ENCODE measurements around the gene ADAMTS17.

ADAMTS17 gene

DNA sequence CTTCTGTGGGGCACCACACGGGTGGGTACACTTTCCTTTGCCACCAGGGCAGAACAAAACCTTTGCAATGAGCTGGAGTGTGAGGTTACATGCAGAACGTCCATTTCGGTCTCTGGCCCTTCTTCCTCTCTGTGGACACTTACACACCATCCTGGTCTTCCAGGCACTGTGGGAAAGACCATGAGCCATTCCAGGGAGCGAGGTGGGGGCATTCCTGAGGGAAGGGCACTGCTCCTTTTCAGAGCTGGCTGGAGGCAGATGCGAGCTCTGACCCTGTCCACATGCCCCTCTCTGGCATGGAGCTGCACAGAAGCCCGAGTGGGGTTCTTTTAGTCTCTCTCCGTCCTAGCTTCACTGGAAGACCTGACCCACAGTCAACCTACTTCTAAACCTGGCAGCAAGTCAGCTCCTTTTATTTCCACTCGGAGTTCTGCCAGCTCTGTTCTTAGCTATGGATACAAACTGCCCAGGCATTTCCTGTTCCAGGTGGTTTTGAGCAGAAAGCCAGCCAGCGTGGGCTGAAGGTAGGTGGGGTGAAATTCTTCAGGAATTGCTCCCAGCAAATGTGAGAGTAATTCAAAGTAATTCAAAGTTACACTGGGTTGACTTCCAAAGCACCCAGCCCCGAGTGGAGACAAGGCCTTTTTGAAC, 281.4 kb downstream of the ADAMTS17 start:
- DNase-seq: no peak

DNA sequence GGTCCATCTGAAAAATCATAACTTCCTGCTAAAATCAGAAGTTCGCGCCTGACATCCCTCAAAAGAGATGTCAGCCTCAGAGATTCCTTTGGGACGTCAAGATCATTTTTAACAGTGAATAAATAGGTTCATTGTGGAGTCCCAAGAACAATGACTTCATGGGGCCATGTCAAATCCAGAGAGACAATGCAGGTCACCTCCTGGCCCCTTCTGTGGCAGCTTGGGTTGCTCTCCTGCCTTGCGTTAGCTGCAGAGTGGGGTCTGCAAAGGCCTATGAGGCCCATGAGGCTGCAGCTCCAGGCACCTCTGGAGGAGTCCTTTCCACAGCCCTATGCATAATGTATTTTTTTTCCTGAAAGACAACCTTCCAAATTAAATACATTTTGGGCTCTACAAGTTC, 282.3 kb downstream of the ADAMTS17 start:
- DNase-seq: no peak

DNA sequence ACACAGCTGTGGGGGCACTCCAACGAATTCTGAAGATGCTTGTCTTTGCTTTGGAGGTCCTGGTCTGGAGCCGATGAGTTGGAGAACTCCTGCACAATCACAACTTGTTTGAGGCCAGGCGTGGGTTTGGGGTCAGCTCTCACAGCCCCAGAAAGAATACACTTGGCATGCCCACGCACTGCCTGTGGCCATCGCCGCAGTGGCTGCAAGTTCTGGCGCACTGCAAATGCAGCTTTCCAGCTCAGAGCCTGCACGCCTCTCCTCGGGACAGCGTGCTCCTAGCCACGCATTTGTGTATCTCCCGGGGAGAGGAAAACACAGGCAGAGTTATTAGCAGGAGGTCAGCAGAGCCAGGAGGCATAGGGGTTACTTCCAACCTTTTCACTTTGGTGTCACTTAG, 282.7 kb downstream of the ADAMTS17 start:
- DNase-seq: no peak

GRCh38 chr15:100058458-100058857, 283.3 kb downstream of the ADAMTS17 start:
- DNase-seq: no peak

GRCh38 chr15:100057281-100057680, 284.5 kb downstream of the ADAMTS17 start:
- DNase-seq: no peak

DNA sequence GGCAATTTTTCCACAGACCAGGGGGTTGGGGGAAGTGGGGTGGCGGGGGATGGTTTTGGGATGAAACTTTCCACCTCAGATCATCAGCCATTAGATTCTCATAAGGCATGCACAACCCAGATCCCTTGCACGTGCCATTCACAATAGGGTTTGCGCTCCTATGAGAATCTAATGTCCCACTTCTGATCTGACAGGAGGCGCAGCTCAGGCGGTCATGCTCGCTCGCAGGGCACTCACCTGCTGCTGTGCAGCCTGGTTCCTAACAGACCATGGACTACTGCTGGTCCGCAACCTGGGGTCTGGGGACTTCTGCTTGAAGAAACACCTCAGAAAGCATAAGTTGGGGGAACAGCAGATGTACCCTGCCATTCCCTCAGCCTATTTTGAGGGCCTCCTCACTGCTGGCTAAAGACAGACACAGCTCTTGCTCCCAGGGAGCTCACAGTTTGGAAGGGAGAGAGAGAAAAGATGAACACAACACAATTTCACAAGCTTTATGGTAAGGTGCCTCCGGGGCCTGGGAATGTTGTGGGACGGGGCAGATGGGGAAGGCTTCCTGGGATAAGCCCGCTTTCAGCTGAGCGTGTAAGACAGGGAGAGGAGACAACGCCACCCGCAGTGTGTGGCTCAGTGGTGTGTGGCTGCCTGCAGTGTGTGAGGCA, 285.2 kb downstream of the ADAMTS17 start:
- DNase-seq: no peak

DNA sequence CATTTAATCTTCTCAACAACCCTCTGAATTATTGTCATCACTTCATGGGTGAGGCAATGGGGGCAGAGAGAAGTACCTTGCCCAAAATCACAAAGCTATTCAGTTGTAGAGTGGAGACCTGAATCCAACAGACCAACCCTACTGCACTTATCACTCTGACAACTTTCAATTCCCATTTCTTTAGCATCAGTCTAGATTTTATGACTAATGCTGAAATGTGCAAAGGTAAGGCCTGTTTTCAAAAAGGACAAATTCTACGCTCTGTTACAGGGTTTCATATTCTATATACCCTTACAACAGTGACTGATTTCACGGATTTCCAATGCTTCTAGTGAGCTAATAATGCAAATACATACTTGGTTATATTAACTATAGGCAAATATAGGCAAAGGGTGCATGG, 286.0 kb downstream of the ADAMTS17 start:
- no peak for DNase-seq

- DNase-seq: no peak
Observed at GRCh38 chr15:100054539-100054938, 287.2 kb downstream of the ADAMTS17 start.

GRCh38 chr15:100053474-100054121, 288.2 kb downstream of the ADAMTS17 start:
- DNase-seq: no peak

- no peak for DNase-seq
Observed at GRCh38 chr15:100052716-100053473, 288.9 kb downstream of the ADAMTS17 start.

- DNase-seq: no peak
Observed at GRCh38 chr15:100050877-100051786, 290.6 kb downstream of the ADAMTS17 start.

- DNase-seq: no peak
Observed at GRCh38 chr15:100049936-100050876, 291.6 kb downstream of the ADAMTS17 start.

DNA sequence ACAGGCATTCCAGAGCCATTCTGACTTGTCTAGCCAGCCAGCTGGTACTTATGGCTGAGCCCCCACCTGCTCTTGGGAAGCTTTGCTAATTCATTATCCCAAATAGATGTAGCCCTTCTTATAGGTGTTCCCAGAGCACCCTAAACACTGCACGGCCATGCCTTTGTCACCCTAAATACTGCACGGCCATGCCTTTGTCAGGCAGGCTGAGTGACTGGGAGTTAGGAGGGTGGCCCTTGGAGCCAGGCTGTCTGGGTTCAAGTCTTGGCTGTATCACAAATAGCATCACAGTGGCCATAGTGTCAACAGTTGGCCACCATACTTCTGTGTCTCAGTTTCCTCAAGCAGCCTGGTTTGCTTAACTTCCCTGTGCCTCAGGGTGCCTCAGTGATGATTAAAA, 292.3 kb downstream of the ADAMTS17 start:
- DNase-seq: no peak

GRCh38 chr15:100048736-100049135, 293.0 kb downstream of the ADAMTS17 start:
- DNase-seq: no peak

DNA sequence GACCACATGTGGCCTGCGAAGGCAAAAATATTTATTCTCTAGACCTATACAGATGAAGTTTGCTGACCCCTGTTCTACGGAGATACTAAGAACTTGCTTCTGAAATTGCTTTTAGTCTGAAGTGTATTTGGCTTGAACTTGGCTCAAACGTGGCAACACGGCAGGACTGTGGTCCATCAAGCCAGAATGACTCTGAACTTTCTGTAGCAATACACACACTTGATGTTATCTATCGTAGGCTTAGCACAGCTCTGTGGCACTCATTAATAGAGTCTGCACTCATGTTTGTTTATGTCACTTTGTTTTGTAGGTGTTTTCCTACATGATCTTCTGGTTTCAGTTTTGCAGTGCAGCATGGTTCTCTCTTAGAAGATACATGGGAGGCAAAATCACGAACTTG, 298.1 kb downstream of the ADAMTS17 start:
- no peak for DNase-seq

DNA sequence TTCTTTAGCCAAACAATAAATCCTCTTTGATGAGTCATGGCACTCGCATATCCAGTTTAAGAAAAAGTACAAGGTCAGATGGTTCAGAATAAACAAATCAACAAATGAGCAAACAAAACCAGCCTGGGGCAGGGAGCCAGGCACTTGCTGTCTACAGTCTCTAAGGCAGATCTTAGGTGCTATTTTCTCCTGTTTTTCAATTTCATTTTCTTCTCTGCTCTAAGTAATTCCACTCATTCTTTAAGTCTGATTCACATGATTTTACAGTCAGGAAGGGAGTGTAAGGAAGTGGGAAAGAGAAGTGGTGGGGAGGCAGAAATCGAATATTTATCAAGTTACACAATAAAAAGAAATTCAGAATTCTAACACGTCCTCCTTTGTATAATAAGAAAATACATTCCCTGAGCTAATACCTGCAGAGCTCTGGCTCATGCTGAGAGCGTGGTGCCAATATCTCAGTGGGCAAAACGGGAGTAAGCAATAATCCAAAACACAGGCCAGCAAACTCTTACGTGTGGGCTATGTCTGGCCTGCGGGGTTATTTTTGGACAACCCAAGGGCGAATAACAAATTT, 298.6 kb downstream of the ADAMTS17 start:
- no peak for DNase-seq

DNA sequence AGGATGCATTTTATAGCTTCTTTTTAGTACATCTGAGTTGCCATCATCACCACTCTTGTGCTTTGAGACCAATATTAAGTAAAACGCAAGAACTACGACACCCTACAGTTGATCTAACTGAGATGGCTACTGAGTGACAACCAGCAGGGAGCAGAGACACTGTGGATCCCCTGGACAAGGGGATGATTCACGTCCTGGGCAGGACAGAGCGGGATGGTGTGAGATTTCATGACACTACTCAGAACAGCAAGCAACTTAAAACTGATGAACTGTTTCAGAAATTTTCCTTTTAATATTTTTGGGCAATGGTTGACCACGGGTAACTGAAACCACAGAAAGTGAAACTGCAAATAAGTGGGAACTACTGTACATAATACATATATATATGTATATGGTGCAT, 299.2 kb downstream of the ADAMTS17 start:
- no peak for DNase-seq

- no peak for DNase-seq
Observed at GRCh38 chr15:100041127-100041828, 300.5 kb downstream of the ADAMTS17 start.

DNA sequence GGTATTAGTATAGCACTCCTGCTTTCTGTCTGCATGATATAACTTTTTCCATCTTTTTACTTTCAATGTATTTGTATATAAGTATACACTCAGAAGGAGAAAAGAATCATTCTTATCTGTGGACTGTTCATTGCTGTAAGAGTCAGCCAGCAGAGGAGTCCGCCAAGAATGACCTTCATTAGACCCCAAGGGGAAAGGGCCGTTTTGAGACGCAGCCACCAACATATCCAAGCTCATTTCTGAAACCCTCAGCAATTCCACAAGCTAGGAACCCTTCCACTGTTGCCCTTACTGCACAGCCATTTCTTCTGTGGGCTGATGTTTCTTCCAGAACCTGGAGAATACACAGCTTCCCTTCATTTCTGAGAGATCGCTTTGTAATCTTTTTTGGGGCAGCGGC, 301.8 kb downstream of the ADAMTS17 start:
- DNase-seq: no peak

DNA sequence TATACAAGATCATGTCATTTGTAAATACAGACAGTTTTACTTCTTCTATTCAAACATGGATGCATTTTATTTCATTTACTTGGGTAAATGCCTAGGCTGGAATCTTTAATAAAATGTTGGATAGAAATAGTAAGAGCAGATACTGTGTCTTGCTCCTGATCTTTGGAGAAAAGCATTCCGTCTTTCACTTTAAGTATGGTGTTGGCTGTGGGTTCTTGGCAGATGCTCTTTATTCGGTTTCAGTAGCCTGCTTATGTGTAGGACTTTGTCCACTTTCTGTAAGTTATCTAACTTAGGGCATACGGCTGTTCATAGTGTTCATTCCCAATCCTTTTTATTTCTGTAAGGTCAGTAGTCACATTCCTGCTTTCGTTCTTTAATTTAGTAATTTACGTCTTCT, 303.0 kb downstream of the ADAMTS17 start:
- no peak for DNase-seq
